ENCODE measurements around the gene OR51V1.
"Not testable (repeated sequence)": the region's sequence is repeated elsewhere in the genome, so short reads cannot be mapped to it uniquely, and the experiment has no call there.

The OR51V1 gene

GRCh38 chr11:5229796-5230195 lies 29.3 kb upstream of the OR51V1 start:
- no peak for DNase-seq

DNA sequence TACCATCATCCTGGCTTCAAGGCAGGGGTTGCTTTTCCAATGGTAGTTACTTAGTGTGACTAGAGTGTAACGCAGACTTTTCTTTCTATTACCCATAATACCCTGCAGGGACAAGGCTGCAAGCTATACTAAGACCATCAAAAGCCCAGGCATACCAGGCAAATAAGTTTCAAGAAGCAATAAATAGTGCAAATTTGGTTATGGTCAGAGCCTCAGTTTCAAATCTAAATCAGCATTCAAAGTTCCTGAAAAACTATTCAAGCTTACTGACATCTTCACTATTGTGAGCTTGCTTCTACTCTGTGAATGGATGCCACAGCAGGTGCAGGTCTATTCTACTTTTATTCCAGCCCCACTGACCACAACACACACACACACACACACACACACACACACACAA lies 28.9 kb upstream of the OR51V1 start:
- DNase-seq: no peak

GRCh38 chr11:5228124-5228523 lies 27.6 kb upstream of the OR51V1 start:
- DNase-seq: no peak

DNA sequence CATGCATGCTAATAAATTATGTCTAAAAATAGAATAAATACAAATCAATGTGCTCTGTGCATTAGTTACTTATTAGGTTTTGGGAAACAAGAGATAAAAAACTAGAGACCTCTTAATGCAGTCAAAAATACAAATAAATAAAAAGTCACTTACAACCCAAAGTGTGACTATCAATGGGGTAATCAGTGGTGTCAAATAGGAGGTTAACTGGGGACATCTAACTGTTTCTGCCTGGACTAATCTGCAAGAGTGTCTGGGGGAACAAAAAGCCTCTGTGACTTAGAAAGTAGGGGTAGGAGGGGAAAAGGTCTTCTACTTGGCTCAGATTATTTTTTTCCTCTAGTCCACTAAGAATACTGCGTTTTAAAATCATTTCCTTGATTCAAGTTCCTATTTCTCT lies 27.2 kb upstream of the OR51V1 start:
- no peak for DNase-seq

- no peak for DNase-seq
These were observed 26.3 kb upstream of the OR51V1 start, which contains the start of gene HBB for GRCh38 chr11:5226732-5227310. HBB (minus strand) TSS chr11:5227071; CDS start chr11:5227021, 50 bp downstream.

DNA sequence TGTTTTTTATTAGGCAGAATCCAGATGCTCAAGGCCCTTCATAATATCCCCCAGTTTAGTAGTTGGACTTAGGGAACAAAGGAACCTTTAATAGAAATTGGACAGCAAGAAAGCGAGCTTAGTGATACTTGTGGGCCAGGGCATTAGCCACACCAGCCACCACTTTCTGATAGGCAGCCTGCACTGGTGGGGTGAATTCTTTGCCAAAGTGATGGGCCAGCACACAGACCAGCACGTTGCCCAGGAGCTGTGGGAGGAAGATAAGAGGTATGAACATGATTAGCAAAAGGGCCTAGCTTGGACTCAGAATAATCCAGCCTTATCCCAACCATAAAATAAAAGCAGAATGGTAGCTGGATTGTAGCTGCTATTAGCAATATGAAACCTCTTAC lies 25.0 kb upstream of the OR51V1 start:
- no peak for DNase-seq

- no peak for DNase-seq
These were observed 24.3 kb upstream of the OR51V1 start for GRCh38 chr11:5224538-5225479.

DNA sequence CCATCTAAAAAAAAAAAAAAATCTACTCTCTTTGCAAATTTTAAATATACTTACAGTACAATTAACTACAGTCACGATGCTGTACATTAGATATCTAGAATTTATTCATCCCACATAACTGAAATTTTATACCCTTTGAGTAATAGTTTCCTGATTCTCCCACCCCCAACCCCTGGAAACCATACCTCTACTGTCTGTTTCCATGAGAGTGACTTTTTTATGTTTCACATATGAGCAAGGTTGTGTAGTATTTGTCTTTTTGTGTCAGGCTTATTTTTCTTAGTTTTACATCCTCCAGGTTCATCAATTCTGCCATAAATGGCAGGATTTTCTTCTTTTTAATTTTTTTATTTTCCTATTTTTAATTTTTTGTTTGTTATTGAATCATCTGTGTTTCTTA lies 23.2 kb upstream of the OR51V1 start:
- DNase-seq: no peak

DNA sequence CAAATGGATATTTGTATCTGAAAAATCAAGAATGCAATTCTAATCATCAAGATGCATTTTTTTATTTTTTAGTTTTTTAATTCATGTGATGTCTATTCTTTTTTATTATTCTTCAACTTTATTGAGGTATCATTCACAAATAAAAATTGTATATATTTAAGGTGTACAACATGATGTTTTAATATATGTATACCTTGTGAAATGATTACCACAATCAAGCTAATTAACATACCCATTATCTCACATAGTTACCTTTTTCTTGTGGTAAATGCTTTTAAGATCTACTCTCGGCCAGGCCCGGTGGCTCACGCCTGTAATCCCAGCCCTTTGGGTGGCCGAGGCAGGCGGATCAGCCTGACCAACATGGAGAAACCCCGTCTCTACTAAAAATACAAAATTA lies 22.7 kb upstream of the OR51V1 start:
- DNase-seq: no peak

DNA sequence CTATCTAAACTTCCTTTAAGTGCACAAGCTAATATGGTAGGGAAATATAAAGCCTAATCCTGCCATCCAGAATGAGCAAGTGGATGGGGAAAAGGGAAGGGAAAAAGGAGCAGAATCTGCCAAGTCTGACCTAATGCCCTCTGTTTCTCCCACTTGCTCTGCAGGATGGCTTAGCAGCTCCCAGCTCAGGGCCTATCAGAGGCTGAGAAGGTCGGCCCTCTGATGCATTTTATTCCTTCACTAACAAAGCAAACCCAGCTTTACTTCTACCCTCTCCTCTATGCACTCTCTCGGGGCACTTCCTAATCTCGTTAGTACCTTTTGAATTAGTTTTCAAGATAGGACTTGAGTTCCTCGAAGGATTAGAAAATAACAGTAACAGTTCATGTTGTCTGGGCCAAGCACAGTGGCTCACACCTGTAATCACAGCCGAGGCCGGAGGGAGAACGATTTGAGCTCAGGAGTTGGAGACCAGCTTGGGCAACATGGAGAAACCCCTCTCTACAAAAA lies 9.9 kb upstream of the OR51V1 start:
- no peak for DNase-seq

DNA sequence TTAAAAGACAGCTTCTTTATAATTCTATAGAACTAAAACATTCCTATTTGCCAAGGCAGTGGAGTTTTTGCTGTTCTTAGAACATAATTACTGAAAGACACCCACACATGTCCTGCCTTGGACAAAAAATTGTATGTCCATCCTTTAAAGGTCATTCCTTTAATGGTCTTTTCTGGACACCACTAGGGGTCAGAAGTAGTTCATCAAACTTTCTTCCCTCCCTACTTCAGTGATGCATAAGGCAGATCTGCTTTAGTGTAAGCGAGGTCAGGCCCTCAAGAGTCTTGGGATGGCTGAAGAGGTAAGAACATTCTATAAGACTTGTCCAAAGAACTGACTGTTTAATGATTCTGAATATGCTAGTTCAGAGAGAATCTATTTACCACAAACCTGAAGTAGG lies 4.3 kb upstream of the OR51V1 start:
- DNase-seq: no peak

- DNase-seq: no peak
These were observed 2.9 kb upstream of the OR51V1 start for GRCh38 chr11:5203366-5203765.

DNA sequence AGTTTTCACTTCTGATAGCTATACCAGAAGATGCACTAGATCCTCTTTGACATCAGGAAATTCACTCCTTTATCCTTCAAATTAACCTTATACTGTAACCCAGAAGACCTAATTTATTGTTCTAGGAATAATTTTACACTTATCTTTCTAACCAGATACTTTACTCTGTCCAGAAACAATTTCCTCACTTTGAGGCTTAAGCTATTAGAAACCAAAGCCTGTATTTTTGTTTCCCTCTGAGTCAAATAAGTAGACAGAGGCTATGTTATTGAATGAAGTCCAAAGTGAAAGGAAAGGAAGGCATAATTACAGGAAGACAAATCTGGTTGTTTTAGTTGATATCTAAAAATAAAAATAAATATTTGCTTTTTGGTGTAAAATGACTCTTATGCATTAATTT lies 2.2 kb downstream of the OR51V1 start:
- DNase-seq: no peak

DNA sequence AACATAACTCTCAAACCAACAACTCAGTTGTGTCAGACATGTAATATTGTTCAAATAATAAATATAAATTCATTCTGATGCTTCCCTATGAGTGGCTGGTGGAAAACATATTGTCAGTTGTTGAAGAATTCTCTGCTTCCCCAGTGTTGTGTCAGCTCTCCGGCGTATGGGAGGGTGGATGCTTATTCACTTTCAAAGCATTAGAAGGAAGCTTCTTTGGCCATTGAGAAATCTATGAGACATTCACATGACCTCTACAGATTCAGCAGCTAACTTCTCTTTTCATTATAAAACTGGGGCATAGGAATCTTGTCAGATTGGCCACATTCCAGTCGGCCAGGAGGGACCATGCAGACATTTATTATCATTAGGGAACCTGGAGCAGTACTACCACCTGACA lies 2.9 kb downstream of the OR51V1 start:
- no peak for DNase-seq

- DNase-seq: no peak
These were observed 3.8 kb downstream of the OR51V1 start for GRCh38 chr11:5196731-5197130.

DNA sequence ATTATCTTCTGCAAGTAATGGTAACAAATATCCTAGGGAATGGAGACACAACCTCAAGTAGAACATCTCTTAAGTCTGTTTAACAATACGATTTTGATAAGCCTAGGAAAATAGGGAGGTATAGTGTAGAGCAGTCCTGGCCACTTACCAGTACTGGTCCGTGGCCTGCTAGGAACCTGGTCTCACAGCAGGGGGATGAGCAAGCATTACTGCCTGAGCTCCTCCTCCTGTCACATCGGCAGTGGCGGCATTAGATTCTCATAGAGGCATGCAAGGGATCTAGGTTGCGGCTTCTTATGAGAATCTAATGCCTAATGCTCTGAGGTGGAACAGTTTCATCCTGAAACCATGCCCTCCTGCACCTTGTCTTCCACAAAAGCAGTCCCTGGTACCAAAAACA lies 4.4 kb downstream of the OR51V1 start:
- DNase-seq: no peak

DNA sequence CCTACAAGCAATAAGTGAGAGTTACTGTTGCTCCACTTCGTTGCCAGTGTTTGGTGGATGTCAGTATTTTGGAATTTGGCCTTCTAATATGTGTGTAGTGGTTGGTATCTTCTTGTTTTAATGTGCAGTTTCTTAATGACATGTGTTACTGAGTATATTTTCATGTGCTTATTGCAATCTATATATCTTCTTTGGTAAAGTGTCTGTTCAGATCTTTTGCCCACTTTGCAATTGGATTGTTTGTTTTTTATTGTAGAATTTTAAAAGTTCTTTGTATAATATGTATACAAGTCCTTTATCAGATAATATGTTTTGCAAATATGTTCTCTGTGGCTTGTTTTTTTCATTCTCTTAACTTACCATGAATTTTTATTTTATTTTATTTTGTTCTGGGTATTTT lies 7.7 kb downstream of the OR51V1 start:
- DNase-seq: no peak

DNA sequence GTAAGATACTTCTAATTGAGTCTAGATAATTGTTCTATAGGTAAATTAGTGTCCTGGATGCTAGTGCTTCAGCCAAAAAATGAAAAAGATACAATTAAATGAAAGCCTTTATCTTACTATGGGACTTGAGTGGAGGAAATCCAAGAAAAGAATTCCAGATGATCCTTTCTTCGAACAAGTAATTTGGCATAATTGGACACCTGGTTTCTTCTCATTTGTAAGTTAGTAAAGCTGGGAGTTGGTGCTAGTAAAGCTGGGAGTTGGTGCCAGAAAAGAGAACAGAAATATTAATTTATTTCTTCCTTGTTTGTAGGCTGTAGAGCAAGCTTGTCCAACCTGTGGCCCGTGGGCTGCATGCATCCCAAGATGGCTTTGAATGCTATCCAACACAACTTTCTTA lies 12.3 kb downstream of the OR51V1 start:
- no peak for DNase-seq

DNA sequence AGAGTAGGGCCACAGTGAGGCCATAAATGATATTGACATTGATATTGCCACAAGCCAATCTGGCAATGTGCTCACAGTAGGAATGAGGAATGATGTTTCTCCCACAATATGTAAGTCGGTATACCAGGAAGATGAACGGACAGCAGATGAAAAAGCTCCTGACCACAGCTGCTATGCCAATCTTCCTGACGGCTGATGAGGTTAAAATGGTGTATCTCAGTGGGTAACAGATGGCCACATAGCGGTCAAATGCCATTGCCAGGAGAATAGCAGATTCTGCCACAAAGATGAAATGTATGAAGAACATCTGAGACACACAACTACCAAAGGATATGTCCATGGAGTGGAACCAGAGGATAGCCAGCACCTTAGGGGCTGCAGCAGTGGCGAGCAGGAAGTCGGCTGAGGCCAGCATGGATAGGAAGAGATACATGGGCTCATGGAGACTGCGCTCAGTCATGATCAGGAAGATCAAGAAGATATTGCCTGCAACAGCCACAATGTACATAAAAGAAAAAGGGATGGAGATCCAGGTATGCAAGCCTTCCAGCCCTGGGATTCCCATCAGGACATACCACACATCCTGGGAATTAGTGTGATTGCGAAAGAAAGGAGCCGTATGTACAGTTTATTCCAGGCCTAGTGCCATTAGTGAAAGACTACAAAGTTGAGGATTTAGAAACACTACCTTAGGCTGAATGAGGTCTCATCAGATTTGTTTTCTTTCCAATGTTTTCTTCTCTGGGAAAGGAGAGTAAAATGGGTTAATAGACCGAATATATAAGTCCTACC lies 22.2 kb downstream of the OR51V1 start:
- no peak for DNase-seq

DNA sequence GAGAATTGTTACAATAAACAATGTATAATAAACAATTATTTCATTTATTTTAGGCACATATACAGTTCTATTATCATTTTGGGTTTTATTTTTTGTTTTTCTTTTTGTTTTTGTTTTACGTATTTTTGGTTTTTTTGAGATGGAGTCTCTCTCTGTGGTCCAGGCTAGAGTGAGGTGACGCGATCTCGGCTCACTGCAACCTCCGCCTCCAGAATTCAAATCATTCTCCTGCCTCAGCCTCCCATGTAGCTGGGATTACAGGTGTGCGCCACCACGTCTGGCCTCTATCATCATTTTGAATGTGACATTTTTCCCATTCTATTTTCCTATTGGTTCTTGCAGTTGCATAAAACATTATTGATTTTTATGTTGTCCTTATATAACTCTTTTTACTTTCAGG lies 25.5 kb downstream of the OR51V1 start:
- no peak for DNase-seq

DNA sequence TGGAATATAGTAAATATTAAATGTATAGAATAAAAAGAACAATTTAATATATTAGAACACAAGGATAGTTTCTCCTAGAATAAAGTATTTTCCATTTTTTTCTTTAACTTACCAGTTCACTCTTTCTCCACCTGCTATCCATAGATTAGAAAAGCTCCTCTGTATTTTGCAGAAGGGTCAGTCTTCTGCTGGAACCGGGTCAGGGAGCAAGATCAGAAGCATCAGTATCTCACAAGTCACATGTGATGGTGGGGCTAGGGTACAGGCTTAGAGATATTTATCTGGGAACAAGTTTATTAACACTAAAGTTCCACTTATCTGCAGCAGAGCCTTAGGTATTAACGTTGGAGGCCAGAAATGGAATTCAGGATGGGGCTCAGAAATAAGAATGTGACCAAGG lies 28.6 kb downstream of the OR51V1 start:
- DNase-seq: no peak

DNA sequence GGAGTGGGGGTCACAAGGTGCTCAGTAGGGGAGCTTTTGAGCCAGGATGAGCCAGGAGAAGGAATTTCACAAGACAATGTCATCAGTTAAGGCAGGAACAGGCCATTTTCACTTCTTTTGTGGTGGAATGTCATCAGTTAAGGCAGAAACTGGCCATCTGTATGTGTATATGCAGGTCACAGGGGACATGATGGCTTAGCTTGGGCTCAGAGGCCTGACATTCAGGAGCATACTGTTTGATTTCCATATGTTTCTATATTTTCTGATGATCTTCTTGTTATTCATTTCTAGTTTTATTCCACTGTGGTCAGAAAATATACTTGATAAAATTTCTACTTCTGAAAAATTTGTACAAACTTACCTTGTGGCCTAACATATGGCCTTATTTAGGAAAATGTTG lies 34.6 kb downstream of the OR51V1 start:
- DNase-seq: not testable (repeated sequence)

- DNase-seq: not testable (repeated sequence)
These were observed 35.7 kb downstream of the OR51V1 start for GRCh38 chr11:5164807-5165206.

- DNase-seq: not testable (repeated sequence)
These were observed 39.4 kb downstream of the OR51V1 start for GRCh38 chr11:5161045-5161444.

All from NCI-H1436 (cell line).